ELF-1 (cell line): ENCODE measurements around the gene PDGFD.

Experiments used
- DNase-seq: peaks from one replicate; pipeline ENCODE4 v3.0.0-alpha.2; 2016; ENCODE audit warnings: low read depth, low spot score

Gene PDGFD

DNA sequence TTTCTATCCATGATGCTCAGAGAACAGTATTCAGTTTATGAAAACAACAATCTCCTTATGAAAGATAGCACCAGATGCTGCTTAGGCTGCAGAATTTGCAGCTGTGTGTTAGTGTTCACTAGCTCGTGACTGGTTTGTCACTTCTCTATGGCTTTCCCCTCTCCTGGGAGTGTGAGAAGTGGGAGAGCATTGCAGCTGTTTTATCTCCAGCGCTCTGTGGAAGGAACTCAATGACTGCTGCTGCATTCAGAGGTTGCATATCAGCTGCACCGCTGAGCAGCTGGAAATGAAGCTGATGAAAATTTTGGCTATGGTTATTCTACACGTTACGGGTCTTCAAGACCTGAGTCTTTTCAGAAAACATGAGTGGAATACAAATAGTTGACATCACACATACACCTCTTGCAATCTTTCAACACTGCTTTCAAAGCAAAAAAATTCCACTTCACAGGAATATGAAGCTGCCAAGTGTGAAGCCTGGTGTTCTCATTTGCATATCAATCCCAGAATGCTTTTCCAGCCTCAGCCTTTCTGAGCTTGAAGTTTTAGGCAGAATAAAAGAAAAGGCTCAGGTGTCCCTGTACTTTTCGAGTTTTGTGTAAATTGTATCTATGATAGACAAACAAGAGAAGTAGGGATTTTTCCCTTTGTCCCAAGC is 276.8 kb downstream of the PDGFD start:
- no peak for DNase-seq

DNA sequence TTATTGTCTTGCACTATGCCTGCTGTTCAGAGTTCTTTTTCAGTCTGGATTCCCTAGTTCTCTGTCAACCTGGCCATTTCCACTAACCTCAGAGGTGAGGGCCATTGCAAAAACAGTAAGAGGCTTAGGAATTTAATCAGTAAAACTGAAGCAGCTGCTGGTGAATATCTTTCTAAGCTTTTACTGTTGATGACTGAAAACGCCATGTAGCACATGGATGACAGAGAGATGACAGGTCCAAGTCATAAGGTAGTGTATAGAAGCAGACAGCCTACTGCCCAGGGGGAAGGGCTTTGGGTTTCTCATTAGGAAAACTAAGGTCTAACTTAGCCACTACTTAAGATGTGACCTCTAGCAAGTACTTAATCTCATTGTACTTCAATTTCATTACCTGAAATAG is 280.1 kb downstream of the PDGFD start:
- DNase-seq = no peak

DNA sequence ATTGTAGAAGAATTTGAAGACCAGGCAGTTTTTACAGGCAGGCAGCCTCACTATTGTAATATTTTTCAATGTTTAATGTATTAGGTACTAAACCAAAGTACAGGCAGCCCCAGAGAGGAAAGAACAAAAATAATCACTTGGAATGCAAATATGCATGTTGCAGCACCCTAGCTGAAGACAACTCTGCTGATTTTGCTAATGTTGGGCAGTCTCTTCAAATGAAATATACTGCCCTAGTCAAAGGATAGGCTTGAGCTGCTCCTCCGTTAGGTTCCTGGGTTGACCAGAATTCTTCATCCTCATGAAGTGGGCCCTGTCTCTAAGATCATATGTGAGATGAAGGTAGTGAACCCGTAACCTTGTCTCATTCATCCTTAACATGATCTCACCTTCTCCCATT is 280.7 kb downstream of the PDGFD start:
- no peak for DNase-seq

DNA sequence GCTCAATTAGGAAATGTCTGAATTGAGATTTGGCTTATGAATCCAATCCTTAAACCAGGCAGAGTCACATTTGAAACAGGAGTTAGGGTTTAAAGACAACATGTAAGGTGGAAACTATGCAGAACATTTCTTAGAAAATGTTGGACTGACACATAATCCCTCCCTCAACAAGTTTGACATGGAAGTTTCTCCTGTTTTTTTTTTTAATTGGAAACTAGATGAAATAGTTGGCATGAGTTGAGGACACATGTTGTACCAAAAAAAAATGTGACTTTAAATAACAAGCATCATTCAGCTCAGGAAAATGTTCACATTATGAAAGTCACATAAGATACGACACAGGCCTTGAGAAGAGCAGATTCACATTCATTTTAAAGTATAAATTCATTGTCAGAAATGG is 282.4 kb downstream of the PDGFD start:
- DNase-seq = no peak

DNA sequence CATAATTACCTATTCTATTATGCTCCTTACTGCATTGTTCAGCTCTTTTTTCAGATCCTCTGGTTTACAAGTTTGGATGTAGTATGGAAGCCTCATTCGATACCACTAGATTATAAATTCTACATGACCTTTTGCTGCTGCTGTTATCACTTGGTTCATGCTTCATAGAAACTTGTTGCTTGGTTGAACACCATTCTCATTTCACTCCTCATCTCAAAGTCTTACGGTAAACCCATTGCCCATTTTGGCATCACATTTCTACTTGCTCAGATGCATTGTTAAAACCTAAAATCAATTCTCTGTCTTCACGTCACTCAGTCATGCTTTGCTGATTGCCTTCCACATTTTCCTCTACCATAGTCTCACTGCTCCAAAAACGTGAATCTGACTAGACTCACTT is 283.0 kb downstream of the PDGFD start:
- no peak for DNase-seq

DNA sequence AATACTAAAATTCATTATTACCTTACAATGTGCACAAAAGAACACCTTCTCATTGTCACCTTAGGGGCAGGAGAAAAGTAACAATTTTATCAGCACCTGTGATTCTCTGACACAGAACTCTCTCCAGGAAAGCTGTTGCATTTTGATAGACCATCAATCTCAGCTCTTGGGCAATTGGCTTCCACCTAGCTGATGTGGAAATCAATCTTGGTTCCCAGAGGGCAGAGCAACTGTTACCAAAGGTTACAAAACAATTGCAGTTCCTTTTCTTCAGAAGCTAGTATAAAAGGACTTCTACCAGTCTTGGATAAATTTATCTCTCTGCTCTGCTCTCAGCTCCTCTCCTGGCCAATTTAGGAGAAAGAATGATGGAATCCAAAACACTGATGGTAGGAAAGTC is 285.3 kb downstream of the PDGFD start:
- DNase-seq = no peak

DNA sequence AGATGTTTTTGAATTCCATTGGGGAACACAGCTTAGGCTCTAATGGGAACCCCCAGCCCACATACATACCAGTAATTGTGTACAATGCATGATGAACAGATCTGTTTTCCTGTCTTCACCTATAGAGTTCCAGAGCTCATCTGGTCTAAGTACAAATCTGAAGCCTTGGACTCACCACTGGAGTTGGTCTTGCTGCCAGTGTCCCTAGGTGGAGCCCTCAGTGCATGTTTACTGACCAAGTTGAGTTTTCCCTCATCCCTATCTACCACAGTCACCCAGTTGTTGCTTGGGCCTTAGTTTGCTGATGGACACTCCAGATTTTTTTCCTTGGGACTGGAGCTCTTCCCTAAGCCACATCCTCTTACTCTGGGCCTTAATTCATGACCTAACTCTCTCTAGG is 286.7 kb downstream of the PDGFD start:
- DNase-seq = no peak

DNA sequence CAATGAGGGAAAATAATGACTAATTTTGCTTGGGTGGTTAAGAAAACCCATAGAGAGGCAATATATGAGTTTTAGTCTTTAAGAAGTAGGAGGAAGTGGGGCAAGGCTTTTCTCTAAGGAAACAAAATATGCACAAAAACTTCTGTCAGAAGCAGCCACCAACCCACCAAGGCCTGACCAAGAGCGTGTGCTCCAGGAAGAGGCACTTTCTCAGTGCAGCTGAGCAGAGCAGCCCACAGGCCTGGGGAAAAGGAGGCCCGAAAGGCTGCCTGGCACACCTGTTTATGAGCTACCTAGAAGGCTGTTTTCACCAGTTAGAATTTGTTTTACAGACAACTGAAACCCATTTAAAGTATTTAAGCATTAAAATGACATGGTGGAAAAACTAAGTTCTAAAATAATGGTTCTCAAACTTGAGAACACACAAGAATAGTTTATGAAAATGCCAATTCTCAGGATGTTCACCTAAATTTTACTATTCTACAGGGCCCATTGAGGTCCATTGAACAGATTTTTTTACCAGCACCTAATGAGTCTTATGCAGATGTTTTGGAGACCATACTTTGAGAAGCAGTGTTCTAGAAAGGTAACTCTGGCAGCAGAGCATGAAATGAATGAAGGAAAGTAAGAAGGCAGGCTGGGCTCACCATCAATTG is 288.0 kb downstream of the PDGFD start:
- no peak for DNase-seq

DNA sequence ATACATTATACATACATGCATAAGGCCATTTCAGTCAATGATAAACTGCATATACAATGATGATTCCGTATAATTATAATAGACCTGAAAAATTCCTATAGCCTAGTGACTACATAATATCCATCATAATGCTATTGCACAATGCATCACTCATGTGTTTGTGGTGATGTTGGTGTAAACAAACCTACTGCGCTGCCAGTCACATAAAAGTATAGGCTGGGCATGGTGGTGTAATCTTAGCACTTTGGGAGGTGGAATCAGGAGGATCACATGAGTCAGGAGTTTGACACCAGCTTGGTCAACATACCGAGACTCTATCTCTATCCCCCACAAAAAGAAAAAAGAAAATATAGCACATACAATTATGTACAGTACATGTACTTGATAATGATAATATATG is 291.2 kb downstream of the PDGFD start:
- DNase-seq = no peak

DNA sequence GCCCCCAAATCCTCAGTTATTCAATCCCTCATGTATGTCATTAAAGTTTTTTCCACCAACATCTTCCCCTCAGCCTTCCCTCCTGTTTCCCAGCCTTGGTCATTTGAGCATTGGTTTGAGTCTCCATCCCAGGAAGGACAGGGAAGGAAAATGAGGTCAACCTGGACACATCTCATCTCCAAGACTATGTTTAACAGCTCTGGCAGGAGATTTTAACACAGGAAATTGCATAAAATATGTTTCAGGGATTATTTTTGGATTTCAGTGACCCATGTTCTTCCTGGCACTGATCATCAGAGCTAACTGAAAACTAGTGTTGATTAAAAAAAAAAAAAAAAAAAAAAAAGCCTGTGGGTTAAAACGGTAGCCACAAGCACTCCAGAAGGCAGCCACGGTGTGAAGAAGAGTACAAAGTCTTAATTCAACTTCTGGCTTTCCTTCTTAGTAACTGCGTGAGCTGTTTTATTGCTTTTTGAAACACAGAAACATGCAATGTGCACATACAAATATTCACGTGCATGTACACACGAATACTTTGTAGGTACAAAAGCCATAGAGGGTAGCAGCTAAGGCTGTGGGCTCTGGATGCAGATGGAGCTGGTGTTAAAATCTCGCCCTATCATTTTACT is 291.9 kb downstream of the PDGFD start:
- no peak for DNase-seq

DNA sequence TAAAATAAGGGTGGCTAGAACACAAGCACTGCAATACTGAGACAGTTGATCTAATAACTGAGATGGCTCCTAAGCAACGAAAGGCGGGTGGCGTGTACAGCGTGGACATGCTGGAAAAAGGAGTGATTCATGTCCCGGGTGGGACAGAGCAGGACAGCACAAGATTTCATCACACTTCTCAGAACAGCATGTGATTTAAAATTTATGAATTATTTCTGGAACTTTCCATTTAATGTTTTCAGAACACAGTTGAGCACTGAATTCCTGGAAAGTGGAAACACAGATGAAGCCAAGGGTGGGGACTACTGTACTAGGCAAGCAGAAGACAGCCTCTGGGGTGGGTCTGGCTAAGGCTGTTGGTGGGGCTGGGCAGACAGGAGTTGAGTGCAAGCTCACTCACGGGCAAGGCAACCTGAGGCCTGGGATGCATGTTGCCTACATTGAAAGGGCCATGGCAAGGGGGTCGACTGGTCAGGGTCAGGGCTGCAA is 293.1 kb downstream of the PDGFD start:
- no peak for DNase-seq

DNA sequence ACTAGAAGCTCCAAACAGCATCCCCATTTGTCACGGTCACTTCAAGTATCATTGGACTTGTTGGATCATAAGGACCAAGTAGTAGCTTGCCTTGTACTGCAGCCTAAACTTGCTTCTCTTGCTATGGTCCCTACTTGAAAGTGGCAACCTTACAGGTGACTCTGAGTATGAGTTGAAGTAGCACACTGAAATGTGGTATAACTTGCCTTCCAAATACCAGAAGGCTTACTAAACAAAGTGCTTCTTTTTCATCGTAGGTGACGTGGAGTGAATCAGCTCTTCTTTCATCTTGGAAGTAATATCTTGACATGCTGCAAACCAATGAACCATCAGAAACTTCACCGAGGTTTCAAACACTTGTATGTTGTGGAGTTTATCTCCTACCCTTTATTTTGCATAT is 296.5 kb downstream of the PDGFD start:
- DNase-seq = no peak

DNA sequence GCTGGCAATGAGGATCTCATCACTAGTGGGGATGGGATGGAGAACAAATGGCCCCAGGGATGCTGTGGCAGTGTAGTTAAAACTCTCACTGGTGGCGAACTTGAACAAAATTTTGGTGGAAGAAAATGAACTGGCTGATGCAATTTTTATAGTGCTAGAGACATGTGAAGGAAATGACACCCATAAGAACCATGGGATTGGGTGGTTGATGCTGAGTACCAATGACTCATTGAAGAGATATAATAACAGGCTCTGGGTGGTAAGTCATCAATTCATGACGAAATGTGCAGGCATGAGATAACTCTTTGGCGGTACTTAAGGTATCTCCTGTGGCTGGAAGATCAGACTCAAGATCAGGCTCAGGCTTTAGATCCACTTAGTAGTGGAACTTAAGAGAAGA is 300.4 kb downstream of the PDGFD start:
- no peak for DNase-seq

DNA sequence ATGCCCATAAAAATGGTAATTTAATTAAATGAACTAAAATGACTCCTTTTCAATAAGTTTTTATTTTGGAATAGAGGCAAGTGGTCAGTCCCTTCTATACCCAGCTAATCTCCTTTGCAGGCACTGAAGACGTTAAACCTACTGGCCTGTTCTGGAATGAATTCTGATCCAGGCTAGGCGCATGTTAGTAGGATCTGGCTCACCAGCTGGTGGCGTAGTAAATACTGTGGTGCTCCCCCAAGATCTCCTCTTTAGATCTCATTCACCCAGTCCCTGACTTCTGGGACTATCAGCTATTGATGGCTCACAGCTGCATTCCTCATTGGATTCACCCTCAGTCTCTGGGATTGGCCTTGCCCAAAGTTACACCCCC is 301.2 kb downstream of the PDGFD start:
- DNase-seq = no peak

DNA sequence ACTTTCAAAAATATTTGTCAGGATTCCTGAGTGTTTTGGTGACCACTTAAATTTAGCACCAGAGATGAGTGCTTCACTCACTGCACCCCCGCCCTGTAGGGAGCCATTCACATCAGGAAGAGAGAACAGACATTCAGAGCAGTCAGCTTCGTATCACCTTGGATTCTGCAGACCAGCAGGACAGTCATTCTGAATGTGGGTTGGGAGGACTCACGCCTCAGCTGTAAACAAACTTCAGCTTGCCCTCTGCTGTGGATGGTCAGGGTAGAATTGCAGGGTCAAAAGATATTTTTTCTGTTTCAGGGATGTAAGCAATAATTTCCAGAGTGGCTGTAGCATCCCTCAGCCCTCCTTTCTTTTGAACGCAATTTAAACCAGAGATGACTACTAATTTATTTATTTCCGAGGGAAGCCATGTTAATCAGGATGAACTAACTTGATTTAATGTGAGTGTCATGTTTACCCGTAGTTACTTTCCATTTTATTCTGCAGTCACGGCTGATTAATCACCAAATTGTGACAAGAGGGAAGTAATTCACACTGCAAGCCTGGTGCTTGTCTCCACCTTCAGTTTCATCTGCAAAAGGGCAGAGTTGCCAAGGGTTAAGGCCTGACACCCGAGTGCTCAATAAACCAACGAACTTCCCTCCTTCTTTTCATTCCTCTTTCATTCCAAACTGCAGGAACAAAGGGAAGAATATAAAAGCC is 301.7 kb downstream of the PDGFD start:
- DNase-seq = no peak
